GM23248 (cell line): Measurements from ENCODE around the gene LRRC59.

Experiments
- EZH2 ChIP-seq: fragments of 200-600 bp; sonication (generic); IDR thresholded peaks from 2 replicates; pipeline ENCODE4 v1.6.1; 2018; ENCODE audit warnings: antibody characterized with exemption, mild to moderate bottlenecking; ENCODE audit not compliant: insufficient read depth, poor library complexity, severe bottlenecking
- EZH2phosphoT487 ChIP-seq: fragments of 200-600 bp; sonication (generic); IDR thresholded peaks from 2 replicates; pipeline ENCODE4 v1.6.1; 2018; ENCODE audit warnings: antibody characterized with exemption, moderate library complexity, mild to moderate bottlenecking, low read depth; ENCODE audit not compliant: insufficient read depth

DNA sequence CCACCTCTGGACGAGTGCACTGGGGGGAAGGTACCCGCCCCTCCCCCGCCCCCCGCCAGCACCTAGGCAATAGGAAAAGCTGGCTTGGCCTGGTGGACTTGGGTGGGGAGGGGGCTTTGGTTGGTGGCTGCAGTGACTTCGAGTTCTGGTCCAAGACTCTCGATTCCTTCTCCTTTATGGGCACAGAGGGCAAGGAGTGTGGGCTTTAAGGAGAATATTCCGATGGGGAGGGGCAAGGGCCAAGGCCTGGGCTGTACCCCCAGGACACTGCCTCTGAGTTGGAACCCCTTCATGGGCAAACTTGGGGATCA is 29.1 kb upstream of the LRRC59 start:
- TF ChIP-seq EZH2phosphoT487 (no peak), EZH2 (no peak)
